HG02623 (cell line): Measurements from ENCODE around the gene SRSF11.

Experiments used
- ATAC-seq: cut with Tn5 transposase; IDR thresholded peaks from one replicate; pipeline ENCODE4 v1.9.1; 2021; ENCODE audit warnings: moderate library complexity; ENCODE audit not compliant: unreplicated experiment

SRSF11 gene

DNA sequence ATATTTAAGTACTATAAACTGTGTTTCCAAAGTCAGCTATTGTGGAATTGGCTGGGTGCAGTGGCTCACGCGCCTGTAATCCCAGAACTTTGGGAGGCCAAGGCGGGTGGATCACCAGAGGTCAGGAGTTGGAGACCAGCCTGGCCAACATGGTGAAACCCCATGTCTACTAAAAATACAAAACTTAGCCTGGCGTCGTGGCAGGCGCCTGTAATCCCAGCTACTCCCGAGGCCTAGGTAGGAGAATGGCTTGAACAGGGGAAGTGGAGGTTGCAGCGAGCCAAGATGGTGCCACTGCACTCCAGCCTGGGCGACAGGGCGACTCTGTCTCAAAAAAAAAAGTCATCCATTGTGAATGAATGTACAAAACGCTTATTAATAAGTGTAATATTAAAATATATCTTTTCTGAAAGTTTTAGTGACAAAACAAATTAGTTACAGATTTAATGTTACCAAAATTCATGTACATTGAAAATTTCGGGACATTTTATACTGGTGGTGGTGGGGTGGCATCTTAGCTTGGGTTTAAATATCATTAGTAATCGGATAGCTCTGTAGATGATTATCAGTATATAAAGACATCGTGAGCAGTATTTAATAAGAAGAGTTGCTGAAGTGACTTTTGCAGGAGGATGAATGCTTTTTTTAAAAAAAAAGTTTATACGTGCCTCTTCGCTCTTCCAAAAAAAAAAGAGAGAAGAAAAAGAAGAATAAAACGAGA, 503 bp upstream of the SRSF11 start:
- no peak for ATAC-seq

DNA sequence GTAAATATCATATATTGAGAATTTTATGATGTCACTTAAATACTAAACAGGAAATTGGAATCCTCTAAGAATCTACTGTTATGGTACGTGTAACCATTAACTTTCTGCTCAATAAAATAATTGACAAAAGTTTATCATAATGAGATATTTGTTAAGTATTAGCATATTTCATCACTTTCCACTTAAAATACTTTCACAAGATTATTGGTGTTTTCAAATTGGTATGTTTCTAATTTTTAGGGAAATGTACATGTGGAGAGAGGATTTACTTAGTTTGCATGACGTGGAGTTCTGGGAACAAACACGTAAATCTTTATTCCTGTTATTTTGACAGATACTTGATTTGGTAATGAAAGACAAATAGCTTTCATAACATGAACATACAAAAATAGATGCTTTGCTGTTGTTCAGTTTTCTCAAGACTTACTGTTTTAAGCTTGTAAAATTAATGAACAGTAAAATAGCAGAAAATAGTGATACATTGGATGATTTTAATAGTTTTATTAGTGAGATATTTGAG, 1.6 kb downstream of the SRSF11 start:
- ATAC-seq = no peak

DNA sequence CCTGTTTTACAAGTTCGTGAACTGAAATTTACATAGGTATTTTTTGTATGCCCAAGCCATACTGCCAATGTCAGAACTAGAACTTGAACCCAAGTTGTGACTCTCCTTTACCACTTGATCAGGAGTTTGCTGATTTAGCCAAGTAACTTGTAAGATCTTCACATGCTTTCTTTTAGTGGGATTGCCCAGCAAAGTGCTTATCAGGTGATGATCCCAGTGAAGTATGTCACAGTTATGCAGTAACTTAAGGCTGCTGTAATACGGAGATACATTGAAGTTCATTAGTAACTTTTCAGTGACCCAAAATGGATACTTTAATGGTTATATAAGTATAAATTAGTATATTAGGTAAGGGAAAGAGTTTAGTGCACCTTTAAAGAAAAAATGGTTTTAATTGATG, 3.8 kb downstream of the SRSF11 start:
- ATAC-seq = no peak

DNA sequence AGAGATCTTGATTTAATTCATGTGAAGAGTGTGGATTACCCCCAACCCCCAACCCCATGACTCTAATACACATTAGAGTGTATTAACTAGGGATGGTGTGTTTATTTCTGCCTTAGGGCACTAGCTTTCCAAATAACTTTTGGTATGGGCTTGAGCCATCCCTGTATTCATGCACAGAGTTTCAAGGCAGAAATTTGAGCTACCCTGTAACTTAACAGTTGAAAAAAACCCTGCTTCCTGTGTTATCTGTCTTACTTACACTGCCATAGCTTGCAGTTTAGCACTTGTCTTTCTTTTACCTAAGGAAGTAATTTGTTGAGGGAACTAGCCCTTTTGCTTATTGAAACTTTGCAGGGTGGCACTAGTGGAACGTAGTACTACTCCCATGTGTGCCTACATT, 6.3 kb downstream of the SRSF11 start:
- ATAC-seq = peak; percentile 44

DNA sequence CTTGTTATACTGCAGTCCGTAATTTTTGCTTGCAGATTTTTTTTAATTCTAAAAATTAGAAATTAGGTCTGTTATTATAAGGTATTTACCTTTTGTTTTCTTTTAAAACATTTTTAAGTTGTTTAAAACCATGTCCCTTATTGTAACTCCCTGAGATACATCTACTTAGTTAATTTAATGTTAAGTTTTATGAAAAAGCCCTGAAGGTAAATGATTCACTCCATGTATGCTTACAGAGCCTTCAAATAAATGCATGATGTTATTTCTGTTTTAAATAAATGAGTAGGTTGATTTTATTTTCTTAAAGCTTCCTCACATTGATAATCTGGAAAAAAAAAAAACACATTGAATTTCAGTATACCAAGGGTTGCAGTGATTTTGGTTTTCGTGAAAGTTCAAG, 7.5 kb downstream of the SRSF11 start:
- no peak for ATAC-seq

DNA sequence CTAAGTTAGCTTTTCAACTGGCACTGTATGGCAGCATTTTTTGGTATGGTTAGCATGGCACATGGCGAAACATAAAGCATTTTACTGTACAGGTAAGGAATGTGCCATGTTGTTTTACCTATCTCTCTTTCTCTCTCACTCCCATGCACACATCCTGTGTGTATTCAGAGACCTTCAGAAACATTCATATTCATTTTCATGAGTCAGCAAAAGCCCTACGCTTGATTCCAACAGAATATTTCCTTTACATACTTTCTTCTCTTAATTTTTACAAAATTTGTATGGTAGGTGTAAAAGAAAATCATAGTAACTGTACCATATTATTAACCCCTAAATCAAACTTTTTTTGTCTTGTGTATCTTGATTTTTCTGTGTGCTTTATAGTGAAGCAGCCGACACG, 10.3 kb downstream of the SRSF11 start:
- ATAC-seq = no peak

DNA sequence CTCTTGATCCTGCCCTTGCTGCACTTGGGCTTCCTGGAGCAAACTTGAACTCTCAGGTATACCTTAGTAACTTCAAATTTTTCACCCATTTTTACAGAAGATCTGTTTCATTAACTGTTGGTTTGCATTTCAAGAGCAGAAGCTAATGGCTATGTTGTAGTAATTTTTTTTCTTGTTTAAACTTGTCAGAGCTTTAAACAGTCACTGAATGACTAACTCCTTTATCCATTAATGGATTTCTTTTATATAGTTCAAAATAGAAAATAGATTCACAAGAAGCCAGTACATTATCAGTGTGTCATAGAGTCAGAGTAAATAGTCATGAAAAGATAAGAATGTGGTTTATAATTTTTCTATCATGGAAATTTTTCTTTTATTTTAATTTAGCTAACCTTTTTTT, 13.6 kb downstream of the SRSF11 start:
- ATAC-seq = no peak

DNA sequence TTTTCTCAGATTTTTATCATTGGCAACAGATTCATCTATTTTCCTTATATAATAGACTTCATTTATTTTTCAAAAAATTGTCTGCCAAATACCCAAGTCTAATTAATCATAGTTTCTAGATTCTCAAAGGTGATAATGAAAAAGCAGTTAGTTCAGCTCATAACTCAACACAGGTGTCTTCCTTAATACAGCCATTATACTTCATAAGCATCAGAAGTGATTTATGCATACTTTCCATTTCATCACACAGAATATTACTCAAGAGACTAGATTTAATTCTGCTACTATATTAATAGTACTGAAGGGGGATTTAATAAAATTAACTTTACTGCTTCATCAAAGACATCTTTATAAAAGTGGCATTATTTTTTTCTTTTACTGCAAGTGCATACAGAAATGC, 18.8 kb downstream of the SRSF11 start:
- no peak for ATAC-seq

DNA sequence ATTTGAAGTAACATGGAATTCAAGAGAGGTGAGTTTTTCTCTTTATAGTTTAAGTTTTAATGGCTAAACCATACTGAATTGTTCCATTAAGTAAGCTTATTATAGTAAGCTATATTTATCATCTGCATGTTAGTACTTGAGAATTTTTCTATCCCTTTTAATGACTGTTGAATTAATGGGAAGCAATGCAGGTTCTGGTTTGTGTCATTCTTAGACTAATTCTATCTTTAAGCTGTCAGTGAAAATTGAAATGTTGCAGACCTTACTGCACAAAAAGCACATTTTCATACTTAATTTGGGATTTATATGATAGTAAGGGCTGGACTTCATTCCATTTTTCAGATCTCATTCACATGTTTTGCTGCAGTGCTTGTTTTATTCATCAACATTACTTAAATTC, 25.9 kb downstream of the SRSF11 start:
- ATAC-seq = no peak

DNA sequence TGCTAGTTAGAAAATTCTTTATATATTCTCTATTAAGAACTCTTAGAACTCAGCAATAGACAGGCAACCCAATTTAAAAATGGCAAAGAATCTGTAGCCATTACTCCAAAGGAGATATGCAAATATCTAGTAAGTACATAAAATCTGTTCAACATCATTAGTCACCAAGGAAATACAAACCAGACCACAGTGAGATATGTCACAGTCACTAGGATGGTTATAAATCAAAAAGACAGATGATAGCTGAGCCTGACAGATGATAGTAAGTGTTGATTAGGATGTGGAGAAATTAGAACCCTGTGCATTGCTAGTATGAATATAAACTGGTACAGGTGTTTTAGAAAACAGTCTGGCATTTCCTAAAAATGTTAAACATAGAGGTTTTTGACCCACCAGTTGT, 26.6 kb downstream of the SRSF11 start:
- no peak for ATAC-seq

DNA sequence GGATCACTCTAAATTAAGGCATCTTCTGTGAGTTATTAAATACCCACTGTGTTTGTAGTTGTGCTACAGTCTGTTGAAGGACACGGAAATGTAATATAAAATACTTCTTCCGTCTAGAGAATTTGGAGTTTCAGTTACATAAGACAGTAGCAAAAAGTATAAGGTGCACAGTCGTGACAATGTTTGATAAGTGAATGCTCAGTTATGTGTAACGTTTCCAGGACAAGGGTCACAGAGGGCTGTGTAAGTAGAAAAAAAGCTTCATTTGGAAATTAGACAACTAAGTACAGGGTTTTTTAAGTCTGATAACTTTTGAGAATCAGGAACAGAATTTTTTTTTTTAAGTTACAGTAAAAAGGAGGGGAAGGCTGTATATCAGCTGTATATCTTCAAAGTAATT, 27.5 kb downstream of the SRSF11 start:
- ATAC-seq = no peak

DNA sequence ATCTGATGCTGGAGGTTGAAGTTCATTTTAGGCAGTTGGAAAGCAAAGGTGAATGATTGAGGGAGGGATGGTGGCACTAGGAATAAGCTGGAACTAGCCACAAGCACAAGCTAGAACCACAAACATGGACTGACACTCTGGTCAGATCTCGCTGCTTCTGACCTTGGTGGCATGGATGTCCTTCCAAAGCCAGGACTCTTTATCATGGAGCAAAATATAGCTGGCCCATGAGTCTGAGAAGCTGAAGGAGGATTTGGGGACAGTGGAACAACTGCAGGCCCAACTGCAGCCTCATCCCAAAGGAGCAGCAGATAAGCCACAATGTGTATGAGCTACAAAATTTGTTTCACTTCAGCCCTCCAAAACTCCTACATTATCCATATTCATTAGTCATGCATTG, 35.5 kb downstream of the SRSF11 start:
- no peak for ATAC-seq

DNA sequence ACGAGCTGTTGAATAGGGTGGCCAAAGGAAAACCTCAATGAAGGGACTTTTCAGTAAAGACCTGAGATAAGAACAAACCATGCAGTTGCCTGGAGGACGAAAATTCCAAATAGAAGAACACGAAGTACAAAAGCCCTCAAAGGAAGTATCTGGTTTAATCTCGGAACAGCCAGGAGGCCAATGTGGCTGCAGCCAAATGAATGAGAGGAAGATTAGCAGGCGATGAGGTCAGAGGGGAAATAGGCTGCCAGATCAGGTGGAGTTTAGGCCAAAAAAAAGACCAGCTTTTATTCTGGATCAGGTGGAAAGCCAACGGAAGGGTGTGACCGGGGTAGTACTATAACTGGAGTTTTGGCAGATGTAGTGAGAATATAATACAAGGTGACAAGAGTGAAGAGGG, 43.7 kb downstream of the SRSF11 start:
- no peak for ATAC-seq

DNA sequence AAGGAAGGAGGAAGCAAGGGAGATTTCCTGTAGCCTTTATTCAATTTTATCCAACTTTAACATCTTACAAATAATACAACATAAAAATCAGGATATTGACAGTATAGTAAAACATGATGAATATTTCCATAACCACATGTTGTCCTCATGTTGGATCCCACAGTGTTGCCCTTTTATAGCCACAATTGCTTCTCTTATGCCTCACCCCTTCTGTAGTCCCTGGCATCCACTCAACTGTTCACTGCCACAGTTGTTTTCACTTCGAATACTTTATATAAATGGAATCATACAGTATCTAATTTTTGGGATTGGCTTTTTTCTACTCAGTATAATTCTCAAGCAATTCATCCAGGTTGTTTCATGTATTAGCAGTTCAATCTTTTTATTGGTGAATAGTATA, 44.8 kb downstream of the SRSF11 start:
- no peak for ATAC-seq

DNA sequence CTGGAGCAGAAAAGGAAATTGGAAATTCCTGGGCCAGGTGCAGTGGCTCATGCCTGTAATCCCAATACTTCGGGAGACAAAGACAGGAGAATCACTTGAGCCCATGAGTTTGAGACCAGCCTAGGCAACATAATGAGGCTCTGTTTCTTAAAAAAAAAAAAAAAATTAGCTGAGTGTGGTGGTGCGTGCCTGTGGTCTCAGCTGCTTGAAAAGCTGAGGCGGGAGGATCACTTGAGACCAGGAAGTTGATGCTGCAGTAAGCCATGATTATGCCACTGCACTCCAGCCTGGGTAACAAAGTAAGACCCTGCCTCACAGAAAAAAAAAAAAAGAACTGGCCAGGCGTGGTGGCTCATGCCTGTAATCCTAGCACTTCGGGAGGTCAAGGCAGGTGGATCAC, 56.7 kb downstream of the SRSF11 start:
- ATAC-seq = no peak

DNA sequence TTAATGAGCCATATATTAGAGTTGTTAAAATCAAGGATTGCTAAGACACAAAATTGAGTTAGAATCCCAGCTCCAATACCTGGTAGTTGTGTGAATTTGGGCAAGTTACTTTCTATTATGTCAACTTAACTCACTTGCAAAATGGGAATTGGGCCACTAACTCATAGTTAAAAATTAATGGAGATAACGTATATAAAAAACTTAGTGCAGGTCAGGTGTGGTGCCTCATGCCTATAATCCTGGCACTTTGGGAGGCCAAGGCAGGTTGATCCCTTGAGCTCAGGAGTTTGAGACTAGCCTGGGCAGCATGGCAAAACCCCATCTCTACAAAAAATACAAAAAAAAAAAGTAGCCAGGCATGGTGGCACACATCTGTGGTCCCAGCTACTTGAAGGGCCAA, 57.5 kb downstream of the SRSF11 start:
- no peak for ATAC-seq

DNA sequence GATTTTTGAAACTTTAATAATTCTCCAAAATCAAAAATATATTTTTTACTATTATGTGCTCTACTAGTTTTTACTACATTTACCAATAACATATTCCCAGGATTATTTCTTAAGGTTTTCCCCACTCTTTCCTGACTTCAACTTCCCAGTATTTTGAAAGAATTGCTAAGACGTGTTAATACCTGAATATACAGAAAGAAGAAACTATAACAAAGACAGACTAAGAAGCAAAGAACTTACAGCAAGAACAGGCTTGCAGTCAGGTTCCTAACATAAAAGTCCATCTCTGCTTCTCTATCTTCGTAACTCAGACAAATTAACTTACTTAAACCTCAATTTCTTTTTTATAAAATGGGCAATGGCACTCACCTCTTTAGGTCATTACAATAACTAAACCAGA, 63.2 kb downstream of the SRSF11 start:
- no peak for ATAC-seq

DNA sequence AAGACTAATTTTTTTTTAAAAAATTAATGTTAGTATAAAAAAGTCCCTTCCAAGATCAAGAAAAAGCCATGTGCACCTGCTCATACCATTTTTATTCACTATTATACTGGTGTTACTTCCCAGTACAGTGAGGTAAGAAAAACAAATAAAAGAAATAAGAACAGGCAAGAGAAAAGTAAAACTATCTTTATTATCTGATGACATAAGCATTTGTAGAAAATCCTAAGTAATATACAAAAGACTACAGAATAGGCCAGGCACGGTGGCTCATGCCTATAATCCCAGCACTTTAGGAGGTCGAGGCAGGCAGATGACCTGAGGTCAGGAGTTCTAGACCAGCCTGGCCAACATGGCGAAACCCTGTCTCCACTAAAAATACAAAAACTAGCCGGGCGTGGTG, 65.3 kb downstream of the SRSF11 start:
- ATAC-seq = no peak

DNA sequence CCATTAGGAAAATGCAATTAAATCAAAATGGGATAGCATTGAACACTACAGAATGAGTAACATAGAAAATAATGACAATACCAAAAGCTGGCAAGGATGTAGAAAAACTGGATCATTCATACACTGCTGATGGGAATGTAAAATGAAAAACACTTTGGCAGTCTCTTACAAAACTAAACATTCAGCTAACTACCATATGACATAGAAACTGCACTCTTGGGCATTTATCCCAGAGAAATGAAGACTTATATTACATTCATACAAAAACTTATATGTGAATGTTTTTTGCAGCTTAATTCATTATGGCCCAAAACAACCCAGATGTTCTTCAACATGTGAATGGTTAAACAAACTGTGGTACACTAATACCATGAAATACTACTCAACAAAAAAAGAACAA, 67.0 kb downstream of the SRSF11 start:
- ATAC-seq = no peak

DNA sequence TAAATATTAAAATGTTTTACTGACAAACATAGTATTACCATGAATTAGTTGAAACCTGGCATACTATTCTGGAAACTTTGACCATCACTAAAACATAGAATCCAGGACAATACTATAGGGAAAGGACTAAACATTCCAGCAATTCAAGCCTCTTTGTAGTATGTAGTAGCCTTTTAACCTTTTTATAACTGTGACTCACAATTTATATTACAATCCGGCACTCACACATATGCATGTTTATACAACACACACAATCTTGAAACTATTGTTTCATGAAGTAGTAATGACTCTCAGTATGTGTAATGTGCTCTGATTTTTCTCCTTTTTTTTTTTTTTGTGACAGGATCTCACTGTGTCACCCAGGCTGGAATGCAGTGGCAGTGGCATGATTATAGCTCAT, 69.0 kb downstream of the SRSF11 start:
- ATAC-seq = no peak

DNA sequence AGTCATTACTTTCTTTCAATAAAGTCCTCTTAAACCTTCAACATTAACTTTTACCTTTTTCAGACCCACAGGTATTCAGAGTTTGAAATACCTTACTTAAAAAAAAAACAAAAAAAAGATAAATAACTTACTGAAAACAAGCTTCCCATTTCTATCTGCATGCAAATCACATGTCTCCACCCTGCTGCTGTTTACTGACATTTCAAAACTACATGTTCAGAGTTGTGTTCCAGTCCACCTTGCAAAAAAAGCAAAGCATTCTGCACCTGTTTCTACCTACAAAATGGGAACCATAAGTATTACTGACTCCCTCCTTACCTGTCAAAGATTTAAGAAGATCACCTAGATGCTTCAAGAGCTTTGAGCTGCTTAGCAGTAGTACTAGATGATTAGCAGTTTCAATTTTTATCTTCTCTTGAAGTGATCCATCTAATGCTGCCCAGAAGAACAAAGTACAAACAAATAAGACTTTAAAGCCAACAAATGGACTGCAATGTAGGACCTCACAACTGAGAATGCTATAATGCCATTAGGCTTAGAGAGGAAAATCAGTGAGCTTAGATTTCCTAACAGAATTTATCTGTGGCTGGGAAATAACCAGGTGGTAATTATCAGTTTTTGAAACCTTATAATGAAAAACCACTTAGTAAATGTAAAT, 72.1 kb downstream of the SRSF11 start:
- ATAC-seq = no peak

DNA sequence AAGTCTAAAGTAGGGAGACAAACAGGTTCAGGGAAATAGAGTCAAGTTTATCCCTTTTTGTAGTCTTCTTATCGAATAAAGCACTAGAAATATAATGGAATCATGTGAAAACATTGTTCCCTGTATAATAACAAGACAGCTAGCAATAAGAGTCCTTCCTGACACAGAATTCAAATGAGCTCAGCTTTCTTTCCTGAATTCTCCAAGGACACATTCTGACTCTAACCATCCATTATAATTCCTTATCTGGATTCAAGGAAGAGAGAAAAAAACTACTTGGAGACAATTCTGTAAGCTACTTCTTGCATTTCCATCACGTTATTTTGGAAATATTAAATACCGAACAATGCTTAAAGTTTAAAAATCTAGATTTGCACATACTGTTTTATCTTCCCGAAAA, 74.6 kb downstream of the SRSF11 start:
- no peak for ATAC-seq

DNA sequence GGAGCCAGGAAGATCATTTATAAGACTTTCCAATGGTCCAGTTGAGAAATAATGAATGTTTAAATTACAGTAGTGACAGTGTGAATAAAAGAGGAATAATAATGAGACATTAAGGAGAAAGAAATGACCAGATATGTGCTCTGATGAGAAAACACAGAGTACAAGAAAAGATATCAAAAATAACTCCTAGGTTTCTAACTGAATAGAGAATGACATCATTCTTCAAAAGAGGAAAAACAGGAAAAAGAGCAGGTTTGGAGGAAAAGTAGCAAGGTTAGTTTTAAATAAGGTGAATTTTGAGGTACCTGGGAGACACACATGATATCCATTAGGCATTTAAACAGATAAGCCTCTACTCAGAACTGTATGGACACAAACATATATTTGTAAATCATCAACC, 78.3 kb downstream of the SRSF11 start:
- ATAC-seq = no peak
